Keratinocyte (primary cell): ENCODE data around the gene IGF2BP2.

Source experiments
- CTCF ChIP-seq, 3 experiments: IDR thresholded peaks in 1 of 3; conservative IDR thresholded peaks in 1 of 3; optimal IDR thresholded peaks in 1 of 3; 2 replicates in 2 of 3; 3 replicates in 1 of 3; pipeline versions ENCODE3 to v1.5.1; 2011; ENCODE audit warnings: low read length in 3 of 3, mild to moderate bottlenecking in 3 of 3, moderate library complexity in 2 of 3, control low read depth in 1 of 3, inconsistent platforms in 1 of 3; ENCODE audit not compliant: insufficient read depth in 2 of 3; ENCODE audit errors: extremely low read depth in 1 of 3
- EZH2 ChIP-seq: IDR thresholded peaks from one replicate; pipeline ENCODE4 v1.6.1; 2012; ENCODE audit warnings: inconsistent platforms, mild to moderate bottlenecking, low read length, moderate library complexity

GRCh38 chr3:185815391-185816282, 9.2 kb downstream of the IGF2BP2 start:
- TF ChIP-seq CTCF (optimal IDR thresholded peaks at IDR 0.05 in 1 of 3, IDR thresholded peaks at IDR 0.05 in 1 of 3, conservative IDR thresholded peaks at IDR 0.05 in 1 of 3; ENCODE audit: extremely low read depth in 1 of 3, insufficient read depth in 2 of 3, low read length in 3 of 3) (no peak), EZH2 (no peak)
